HG03432 (cell line): ENCODE data around the gene SLC6A5.
"Not testable (repeated sequence)": the region's sequence is repeated elsewhere in the genome, so short reads cannot be mapped to it uniquely, and the experiment has no call there.

ENCODE experiments used
- ATAC-seq: cut with Tn5 transposase; IDR thresholded peaks from one replicate; pipeline ENCODE4 v1.9.1; 2021; ENCODE audit warnings: mild to moderate bottlenecking, moderate library complexity; ENCODE audit not compliant: unreplicated experiment

Gene SLC6A5

GRCh38 chr11:20599221-20600019, at the start of gene SLC6A5:
TSS of gene SLC6A5 (plus strand) at chr11:20599608. CDS start at chr11:20599673, 65 bp downstream.
- no peak for ATAC-seq

GRCh38 chr11:20551096-20551495, 48.3 kb upstream of the SLC6A5 start:
- ATAC-seq = no peak

- ATAC-seq = no peak
Observed at GRCh38 chr11:20555783-20556182, 43.6 kb upstream of the SLC6A5 start.

- ATAC-seq = not testable (repeated sequence)
Observed at GRCh38 chr11:20556396-20556795, 43.0 kb upstream of the SLC6A5 start.

- ATAC-seq = no peak
Observed at GRCh38 chr11:20558741-20559140, 40.7 kb upstream of the SLC6A5 start.

- ATAC-seq = no peak
Observed at GRCh38 chr11:20559523-20560300, 39.7 kb upstream of the SLC6A5 start.

GRCh38 chr11:20561915-20562314, 37.5 kb upstream of the SLC6A5 start:
- no peak for ATAC-seq

- no peak for ATAC-seq
Observed at GRCh38 chr11:20563866-20564265, 35.5 kb upstream of the SLC6A5 start.

GRCh38 chr11:20564846-20565635, 34.4 kb upstream of the SLC6A5 start:
- ATAC-seq = no peak

- not testable (repeated sequence) for ATAC-seq
Observed at GRCh38 chr11:20566115-20566514, 33.3 kb upstream of the SLC6A5 start.

GRCh38 chr11:20566591-20567434, 32.6 kb upstream of the SLC6A5 start:
- ATAC-seq = no peak

- not testable (repeated sequence) for ATAC-seq
Observed at GRCh38 chr11:20579725-20580124, 19.7 kb upstream of the SLC6A5 start.

GRCh38 chr11:20583201-20583600, 16.2 kb upstream of the SLC6A5 start:
- ATAC-seq = no peak

GRCh38 chr11:20584093-20584774, 15.2 kb upstream of the SLC6A5 start:
- no peak for ATAC-seq

GRCh38 chr11:20589796-20590195, 9.6 kb upstream of the SLC6A5 start:
- no peak for ATAC-seq

GRCh38 chr11:20590381-20590780, 9.0 kb upstream of the SLC6A5 start:
- ATAC-seq = no peak

GRCh38 chr11:20592741-20593140, 6.7 kb upstream of the SLC6A5 start:
- ATAC-seq = no peak

- ATAC-seq = no peak
Observed at GRCh38 chr11:20594274-20595061, 4.9 kb upstream of the SLC6A5 start.

- ATAC-seq = no peak
Observed at GRCh38 chr11:20595101-20595500, 4.3 kb upstream of the SLC6A5 start.
